Dedifferentiated amniotic fluid mesenchymal stem cell (primary cell): ENCODE measurements around the gene THRB.
A peak's percentile ranks its signal among the peaks of the same experiment; 100 is the strongest.

Experiments used
- DNase-seq: peaks from one replicate; pipeline ENCODE4 v3.0.0-alpha.2; 2016; ENCODE audit errors: extremely low spot score

The THRB gene

GRCh38 chr3:24182756-24183155 is 311.9 kb downstream of the THRB start:
- DNase-seq: no peak

DNA sequence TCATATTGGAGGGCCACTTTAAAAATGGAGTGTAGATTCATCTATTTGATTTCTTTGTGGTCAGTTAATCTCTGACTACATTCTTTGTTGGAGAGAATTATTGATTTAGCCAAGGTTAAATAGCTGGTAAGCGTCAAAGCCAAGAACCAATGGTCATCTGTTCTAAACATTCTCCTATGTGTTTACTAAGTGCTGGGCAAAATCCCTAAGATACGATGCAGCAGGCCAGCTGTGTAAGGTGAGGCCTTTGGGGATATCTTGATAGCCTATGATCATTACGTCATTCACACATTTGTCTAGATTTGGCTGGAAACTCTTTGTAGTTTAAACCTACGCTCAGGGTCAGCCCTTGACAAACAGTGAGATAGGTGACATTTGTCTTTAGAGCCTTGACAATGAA is 313.4 kb downstream of the THRB start:
- DNase-seq: no peak

GRCh38 chr3:24180616-24181015 is 314.0 kb downstream of the THRB start:
- DNase-seq: no peak

DNA sequence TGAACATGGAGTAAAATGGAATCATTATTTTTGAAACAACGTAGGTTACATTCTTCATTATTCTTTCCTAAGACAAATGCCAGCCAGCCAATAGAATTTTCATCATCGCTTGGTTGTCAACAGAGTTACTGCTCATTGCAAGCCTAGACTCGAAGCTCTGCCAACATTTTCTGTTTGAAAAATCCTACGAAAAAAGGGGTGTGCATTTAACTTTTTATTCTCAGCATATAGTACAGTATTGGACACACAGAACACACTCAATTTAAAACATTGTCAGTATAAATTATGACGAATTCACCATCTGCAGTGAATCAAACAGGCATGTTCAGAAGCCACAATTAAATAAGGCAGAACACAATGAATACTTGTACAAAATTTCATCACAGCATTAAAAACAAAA is 317.4 kb downstream of the THRB start:
- DNase-seq: peak; percentile 58

DNA sequence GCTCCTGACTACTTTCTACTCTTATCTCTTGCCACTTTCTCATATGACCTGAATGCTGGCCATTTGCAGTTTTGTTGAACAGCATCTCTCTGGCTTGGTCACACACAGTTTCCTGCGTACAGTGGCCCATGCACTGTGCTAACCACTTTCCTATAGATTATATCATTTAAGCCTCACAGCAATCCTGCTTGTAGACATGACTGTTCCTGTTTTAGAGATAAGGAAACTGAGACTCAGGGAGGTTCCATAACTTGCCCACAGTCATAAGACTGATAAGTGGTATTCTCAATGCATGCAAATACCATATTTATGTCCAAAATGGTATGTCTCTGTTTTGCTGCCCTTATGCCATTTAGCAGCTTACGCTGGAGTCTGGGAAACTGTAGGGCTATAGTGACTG is 320.0 kb downstream of the THRB start:
- no peak for DNase-seq

- no peak for DNase-seq
These were observed 325.7 kb downstream of the THRB start for GRCh38 chr3:24168977-24169376.

DNA sequence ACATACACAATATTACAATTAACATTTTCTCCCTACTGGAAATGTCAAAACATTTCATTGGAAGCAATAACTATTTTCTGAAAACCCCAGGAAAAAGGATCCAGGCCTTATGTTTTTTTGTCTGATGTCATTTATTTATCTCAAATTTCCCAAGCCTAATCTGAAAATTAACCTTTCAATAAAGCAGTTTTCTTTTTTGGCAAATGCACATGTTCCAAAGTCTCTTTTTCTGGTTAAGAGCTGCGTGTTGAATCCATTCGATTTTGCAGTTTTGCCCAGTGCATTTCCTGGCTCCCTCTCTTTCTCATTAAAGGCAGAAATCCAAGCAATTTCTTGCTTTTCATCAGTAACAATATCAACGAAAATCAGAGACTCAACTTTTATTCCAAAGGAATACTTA is 327.2 kb downstream of the THRB start:
- no peak for DNase-seq

GRCh38 chr3:24166515-24166914 is 328.1 kb downstream of the THRB start:
- no peak for DNase-seq

GRCh38 chr3:24165603-24165982 is 329.1 kb downstream of the THRB start:
- no peak for DNase-seq

- no peak for DNase-seq
These were observed 329.6 kb downstream of the THRB start for GRCh38 chr3:24164967-24165602.

DNA sequence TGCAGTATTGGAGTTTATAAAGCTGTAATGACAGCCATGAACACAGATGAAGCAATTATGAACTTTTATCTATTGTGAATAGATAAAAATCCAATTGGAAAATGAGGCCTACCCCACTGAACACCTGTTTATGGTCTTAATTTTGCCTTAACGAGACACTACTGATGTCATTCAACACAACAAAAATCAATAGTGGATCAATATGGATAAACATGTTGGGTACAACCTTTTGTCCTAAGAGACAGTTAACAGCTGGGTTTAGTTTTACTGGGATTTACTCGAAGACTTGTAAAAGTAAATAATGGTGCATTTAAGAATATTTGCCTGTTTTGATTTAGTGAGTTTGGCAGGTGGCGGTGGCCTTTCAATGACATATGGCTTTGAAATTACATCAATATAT is 331.7 kb downstream of the THRB start:
- DNase-seq: no peak

DNA sequence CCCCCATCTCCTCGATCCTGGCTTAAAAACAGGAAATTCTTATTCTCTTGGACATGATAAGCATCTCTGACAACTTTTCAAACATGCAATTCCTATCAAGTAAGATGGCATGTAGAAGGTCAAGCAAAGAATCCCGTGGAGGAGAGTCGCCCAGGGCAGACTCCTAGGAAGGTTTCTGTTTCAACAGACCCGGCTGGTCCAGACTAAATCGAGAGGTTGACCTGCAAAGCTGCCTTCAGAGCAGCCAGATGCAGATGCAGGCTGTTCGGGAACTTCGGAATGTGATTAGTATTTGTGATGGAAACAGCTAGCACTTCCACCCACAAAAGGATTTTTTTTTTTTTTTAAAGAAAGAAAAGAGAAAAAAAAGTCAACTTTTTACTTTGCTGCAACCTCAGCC is 332.8 kb downstream of the THRB start:
- no peak for DNase-seq

GRCh38 chr3:24160424-24161095 is 334.1 kb downstream of the THRB start:
- DNase-seq: no peak

- DNase-seq: no peak
These were observed 335.7 kb downstream of the THRB start for GRCh38 chr3:24158761-24159454.

DNA sequence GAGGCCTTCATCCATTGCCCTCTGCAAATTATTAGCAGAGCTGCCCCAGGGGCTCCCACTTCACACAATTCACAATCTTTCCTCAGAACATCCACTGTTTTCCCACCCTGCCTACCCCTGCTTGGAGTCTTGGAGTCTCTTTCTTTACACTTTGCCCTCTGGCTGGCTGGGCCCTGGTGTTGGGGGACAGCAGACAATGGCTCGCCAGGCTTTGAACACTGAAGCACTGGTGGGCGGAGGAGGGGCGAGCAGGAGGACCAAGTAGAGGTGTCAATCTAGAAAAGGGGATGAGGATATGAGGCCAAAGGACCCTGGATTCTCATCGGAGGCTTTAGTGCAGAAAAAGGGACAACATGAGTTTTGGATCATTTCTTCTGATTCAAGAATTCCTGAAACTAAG is 337.5 kb downstream of the THRB start:
- no peak for DNase-seq

GRCh38 chr3:24156466-24156865 is 338.2 kb downstream of the THRB start:
- DNase-seq: peak; percentile 25

DNA sequence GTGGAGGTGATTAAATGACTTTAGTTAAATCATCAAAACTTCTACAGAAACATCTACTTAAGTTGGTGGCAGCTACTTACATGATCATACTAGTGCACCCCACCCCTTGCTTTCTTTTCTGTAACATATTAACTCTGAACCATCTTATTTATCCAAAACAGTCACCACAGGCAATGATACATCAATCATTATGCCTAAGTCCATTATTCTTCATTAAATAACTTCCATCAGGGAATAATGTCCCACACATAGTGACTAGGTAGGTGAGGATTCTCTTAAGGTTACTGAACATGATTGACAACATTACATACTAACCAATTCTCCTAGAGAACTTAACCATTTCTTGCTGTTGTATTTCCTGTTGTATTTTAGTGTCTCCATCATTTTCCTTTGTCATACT is 339.4 kb downstream of the THRB start:
- DNase-seq: no peak

DNA sequence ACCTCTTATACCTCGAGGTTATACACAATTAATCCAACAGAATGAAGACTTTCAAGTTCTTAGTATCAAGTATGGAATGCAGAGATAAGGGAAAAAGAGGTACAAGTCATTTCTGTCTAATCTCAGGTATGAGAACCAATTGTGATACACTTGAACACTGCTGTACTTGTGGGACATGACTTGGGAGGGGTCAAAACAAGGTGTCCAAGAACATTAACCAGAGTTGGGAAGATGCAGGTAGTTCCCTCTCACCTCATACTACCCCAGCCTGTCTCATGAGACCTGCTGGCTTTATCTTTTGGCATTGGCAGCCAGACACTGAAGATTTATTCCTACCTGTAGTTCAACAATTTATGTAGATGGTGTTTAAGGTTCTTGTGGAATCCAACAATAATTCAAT is 339.9 kb downstream of the THRB start:
- DNase-seq: no peak

DNA sequence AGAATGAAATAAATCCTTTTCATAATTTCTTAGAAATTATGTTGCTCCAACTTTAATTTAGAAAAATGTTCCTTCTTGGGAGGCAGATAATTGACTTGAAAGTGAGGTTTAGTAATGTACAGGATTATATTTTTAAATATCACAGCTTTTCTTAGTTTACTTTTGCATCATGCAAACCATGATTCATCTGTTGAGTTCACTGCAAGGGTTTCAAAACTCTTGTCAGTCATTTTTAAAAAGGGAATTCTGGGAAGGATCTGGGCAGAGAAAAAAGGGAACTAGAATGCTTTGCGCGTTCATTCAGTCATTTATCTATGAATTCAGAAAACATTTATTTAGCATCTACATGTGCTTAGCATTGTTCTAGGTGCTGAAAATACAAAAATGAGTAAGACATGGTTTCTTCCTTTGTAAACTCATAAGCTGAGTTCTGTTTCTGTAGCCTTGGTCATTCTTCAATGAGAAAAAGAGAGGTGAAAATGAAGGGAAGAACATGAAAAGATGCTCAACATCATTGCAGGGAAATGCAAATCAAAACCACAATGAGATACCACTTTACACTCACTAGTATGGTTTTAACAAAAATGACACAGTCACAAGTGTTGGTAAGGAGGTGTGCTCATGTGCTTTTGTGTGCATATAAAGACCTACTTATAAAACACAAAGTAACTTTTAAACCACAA is 340.5 kb downstream of the THRB start:
- no peak for DNase-seq

DNA sequence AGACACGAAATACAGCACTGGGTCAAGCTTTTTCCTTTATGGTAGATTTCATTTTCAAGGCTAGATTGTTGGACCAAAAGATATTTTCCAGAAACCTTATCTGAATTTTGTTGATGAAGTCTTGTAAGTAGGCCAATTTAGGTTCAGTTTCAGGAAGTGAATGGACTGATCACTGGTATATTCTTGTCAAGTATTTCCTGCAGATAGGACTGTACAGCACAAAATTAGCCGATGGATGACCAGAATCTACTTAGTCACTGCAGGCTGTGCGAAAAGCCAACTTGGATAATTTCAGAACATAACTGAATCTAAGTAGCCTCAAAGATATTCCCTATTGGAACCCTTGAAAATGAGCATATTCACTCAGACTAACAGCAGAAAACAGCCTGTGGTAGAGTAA is 343.1 kb downstream of the THRB start:
- no peak for DNase-seq

DNA sequence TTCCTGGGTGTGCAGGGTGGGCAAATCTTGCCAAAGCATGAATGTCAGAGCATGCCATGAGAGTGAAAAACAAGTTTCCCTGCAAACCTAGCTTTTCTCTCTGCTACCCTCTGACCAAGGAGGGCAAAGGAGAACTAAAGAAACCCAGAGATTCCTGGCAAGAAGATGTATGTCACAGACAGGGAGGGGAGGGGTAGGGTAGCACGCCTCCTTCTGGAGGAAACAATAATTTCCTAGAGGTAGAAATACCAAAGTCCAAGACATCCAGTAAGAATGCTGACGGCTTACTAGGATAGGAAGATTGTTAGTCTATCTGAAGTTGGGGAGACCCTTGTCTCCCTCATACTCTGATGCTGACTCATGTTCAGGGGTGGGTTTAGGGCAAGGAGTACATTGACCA is 345.6 kb downstream of the THRB start:
- DNase-seq: no peak

DNA sequence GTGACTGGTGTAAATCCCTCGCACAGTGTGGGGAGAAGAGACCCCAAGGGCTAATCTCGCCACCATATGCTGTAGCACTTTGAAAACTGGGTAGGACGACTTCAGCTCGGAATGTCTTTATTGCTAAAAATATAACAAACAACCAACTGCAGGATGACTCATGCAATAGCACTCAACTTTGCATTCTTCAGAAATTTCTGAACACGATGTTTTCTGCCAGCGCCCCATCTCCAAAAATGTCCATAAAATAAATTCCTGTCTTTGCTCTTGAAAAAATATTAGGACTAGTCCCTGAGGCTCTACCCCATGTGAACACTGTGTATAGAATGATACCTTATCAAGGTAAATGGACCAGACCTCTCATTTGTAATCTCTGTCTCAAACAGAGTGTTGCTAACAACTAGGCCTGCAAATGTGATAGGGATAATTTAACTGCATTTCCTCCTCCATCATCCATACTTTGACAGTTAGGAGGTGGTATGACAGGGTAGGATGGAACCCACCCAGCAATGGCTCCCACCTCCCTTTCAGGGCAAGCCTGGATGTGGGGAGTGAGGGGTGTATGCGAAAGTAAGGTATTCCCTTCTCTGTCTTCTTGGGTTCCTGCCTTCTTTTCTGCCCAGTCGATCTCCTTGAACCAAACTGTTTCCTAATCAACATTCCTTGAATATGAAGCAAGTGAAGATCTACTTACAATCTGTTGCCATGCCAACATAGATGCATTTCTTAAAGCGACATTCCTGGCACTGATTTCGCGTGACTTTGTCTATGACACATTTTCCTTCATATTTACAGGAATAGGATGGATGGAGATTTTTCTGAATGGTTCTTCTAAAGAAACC is 348.4 kb downstream of the THRB start:
- DNase-seq: peak; percentile 91
